Upper lobe of left lung (tissue), 6 donors: Measurements from ENCODE around the gene TAS1R1. TPM values are rescaled to one million over a fixed set of nuclear protein-coding genes. Genes with fewer than 3 reads are reported as not detected.

ENCODE experiments used
- ATAC-seq, 2 donors: fragments of 200-7000 bp; cut with Tn5 transposase; one replicate each; pipeline ENCODE4 v1.9.1; 2022; ENCODE audit warnings: mild to moderate bottlenecking in 2 of 2, moderate library complexity in 2 of 2; ENCODE audit not compliant: low FRiP score in 2 of 2
- DNase-seq, 2 donors: peaks; one replicate each; pipeline ENCODE4 v3.0.0-alpha.2; 2019 to 2020
- H3K27ac ChIP-seq, 4 donors: fragments of 200-600 bp; sonication (generic); one replicate each; pipeline ENCODE4 v1.5.1; 2016 to 2019
- H3K27me3 ChIP-seq, 4 donors: fragments of 200-600 bp; sonication (generic); one replicate each; pipeline ENCODE4 v1.5.1; 2017 to 2019
- H3K36me3 ChIP-seq, 4 donors: fragments of 200-600 bp; sonication (generic); one replicate each; pipeline ENCODE4 v1.5.1; 2016 to 2019
- H3K4me1 ChIP-seq, 4 donors: fragments of 200-600 bp; sonication (generic); one replicate each; pipeline ENCODE4 v1.5.1; 2018 to 2019
- H3K4me3 ChIP-seq, 4 donors: fragments of 200-600 bp; sonication (generic); one replicate each; pipeline ENCODE4 v1.5.1; 2017 to 2019; ENCODE audit warnings: mild to moderate bottlenecking in 2 of 4, moderate library complexity in 1 of 4
- H3K9me3 ChIP-seq, 4 donors: fragments of 200-600 bp; sonication (generic); one replicate each; pipeline ENCODE4 v1.5.1; 2018 to 2019
- CTCF ChIP-seq, 6 experiments: fragments of 450-650 bp in 4 of 6; fragments of 200-600 bp in 2 of 6; sonication (generic) in 2 of 6; IDR thresholded peaks; one replicate each; pipeline ENCODE4 v1.5.1; 2016 to 2019; ENCODE audit warnings: antibody characterized with exemption in 6 of 6
- EP300 ChIP-seq, 4 donors: sonication (generic); formaldehyde crosslinking; IDR thresholded peaks; one replicate each; pipeline ENCODE4 v1.5.1; 2017; ENCODE audit warnings: antibody characterized with exemption in 4 of 4, control low read depth in 2 of 4
- POLR2A ChIP-seq, 4 donors: fragments of 450-650 bp; IDR thresholded peaks; one replicate each; pipeline ENCODE4 v1.5.1; 2016 to 2017; ENCODE audit warnings: antibody characterized with exemption in 4 of 4, mild to moderate bottlenecking in 2 of 4
- POLR2AphosphoS5 ChIP-seq, 2 donors: sonication (generic); formaldehyde crosslinking; IDR thresholded peaks; one replicate each; pipeline ENCODE4 v1.5.1; 2017; ENCODE audit warnings: antibody characterized with exemption in 2 of 2
- WGBS, 2 donors: methylation state at CpG; one replicate each; pipeline ENCODE4 v1.1.5; 2017 to 2018; 5-methylcytosine and 5-hydroxymethylcytosine counted together
- small RNA-seq, 4 donors: library from RNA; depleted of rRNA; stranded (forward); fragments of <200 nt; gene quantifications; one replicate each; pipeline ENCODE3, GENCODE V24; 2016
- total RNA-seq, 6 donors: library from RNA; depleted of rRNA in 4 of 6; stranded (reverse); fragments of >200 nt in 4 of 6; gene quantifications; one replicate each; pipeline versions ENCODE4 v1.1.0 to v1.2.1, GENCODE V29; 2016 to 2021
- donor health status: DM: no; HTN: no; CAD: no; lungs with moderate emphysema.
- donor health status: DM: no; HTN: yes; CAD: no; lungs with severe emphysema.

Gene TAS1R1
- total RNA-seq, 6 donors from 2014 or later, result 0.11 to 0.15 TPM; not detected in 4

- DNase-seq, result no peak
- 93 to 94% methylated on average over 17 to 21 of the region's 21 CpGs for WGBS, 2 donors
- ATAC-seq, result no peak
- Histone ChIP-seq H3K9me3 (no peaks in the 10 kb centered on the region), H3K4me1 (peaks cover 14 to 31% (median 22%) of the 10 kb centered on the region in 4 donors), H3K27me3 (no peaks in the 10 kb centered on the region), H3K4me3 (no peak overlapping the region), H3K27ac (no peak overlapping the region), H3K36me3 (peaks cover 12 to 59% (median 38%) of the 10 kb centered on the region in 4 donors)
- TF ChIP-seq EP300 (IDR thresholded peaks at IDR 0.05) (no peak), POLR2A (IDR thresholded peaks at IDR 0.05) (no peak), POLR2AphosphoS5 (IDR thresholded peaks at IDR 0.05) (no peak), CTCF (IDR thresholded peaks at IDR 0.05) (no peak)
These were observed 72.9 kb downstream of the TAS1R1 start for GRCh38 chr1:6627841-6628545.

GRCh38 chr1:6628971-6629479, 73.9 kb downstream of the TAS1R1 start:
- Histone ChIP-seq H3K9me3 (no peaks in the 10 kb centered on the region), H3K4me1 (peaks cover 14 to 31% (median 22%) of the 10 kb centered on the region in 4 donors), H3K4me3 (no peak overlapping the region), H3K27me3 (no peaks in the 10 kb centered on the region), H3K27ac (no peak overlapping the region), H3K36me3 (peaks cover 19 to 64% (median 48%) of the 10 kb centered on the region in 4 donors)
- no peak for TF ChIP-seq POLR2AphosphoS5 (IDR thresholded peaks at IDR 0.05)
- TF ChIP-seq POLR2A (IDR thresholded peaks at IDR 0.05), result no peak
- TF ChIP-seq EP300 (IDR thresholded peaks at IDR 0.05), result no peak
- TF ChIP-seq CTCF (IDR thresholded peaks at IDR 0.05), result no peak
- ATAC-seq (no peak), DNase-seq (peak in 1 of 2 donors; percentile 56)
- WGBS, 2 donors, result 90 to 91% methylated on average over 12 of the region's 12 CpGs

Small RNAs within 50 kb of the gene (small RNA-seq; reads per million reads assigned to genes)
- 0 reads per million in 4 donors for gene RNU6-731P

Other genes with a start within 250 kb of the TAS1R1 start
- 10 to 100 TPM in 5 of 6 donors, 1 to 10 TPM in 1; 8.2 to 33.4 (median 26.5) TPM for gene ACOT7, start 161.5 kb upstream of the TAS1R1 start, total RNA-seq
- 10 to 100 TPM in 1 of 6 donors, 1 to 10 TPM in 5; 1.8 to 11.4 (median 3.7) TPM for gene HES2, start 135.4 kb upstream of the TAS1R1 start, total RNA-seq
- gene ESPN, start 130.5 kb upstream of the TAS1R1 start, total RNA-seq, result 10 to 100 TPM in 2 of 6 donors, 1 to 10 TPM in 4; 2.1 to 27.2 (median 4.8) TPM
- 10 to 100 TPM in 4 of 6 donors, 1 to 10 TPM in 2; 4.6 to 51.3 (median 14.0) TPM for gene TNFRSF25, start 89.1 kb upstream of the TAS1R1 start, total RNA-seq
- 10 to 100 TPM in 5 of 6 donors, 1 to 10 TPM in 1; 5.0 to 31.4 (median 12.6) TPM for gene PLEKHG5, start 63.6 kb upstream of the TAS1R1 start, total RNA-seq
- 10 to 100 TPM; 19.6 to 41.9 (median 24.7) TPM for gene NOL9, start 794 bp upstream of the TAS1R1 start, total RNA-seq
- gene ZBTB48, start 24.7 kb downstream of the TAS1R1 start, total RNA-seq, result 10 to 100 TPM; 16.2 to 56.6 (median 36.9) TPM
- 10 to 100 TPM; 26.4 to 66.0 (median 39.7) TPM for gene KLHL21, start 47.6 kb downstream of the TAS1R1 start, total RNA-seq
- 10 to 100 TPM in 3 of 6 donors, 1 to 10 TPM in 3; 8.4 to 23.0 (median 9.8) TPM for gene PHF13, start 58.4 kb downstream of the TAS1R1 start, total RNA-seq
- gene THAP3, start 69.6 kb downstream of the TAS1R1 start, total RNA-seq, result 10 to 100 TPM in 5 of 6 donors, 1 to 10 TPM in 1; 7.7 to 26.2 (median 17.3) TPM
- 10 to 100 TPM; 35.9 to 44.0 (median 38.2) TPM for gene DNAJC11, start 146.5 kb downstream of the TAS1R1 start, total RNA-seq
- 10 to 100 TPM; 38.8 to 74.0 (median 46.1) TPM for gene CAMTA1, start 230.1 kb downstream of the TAS1R1 start, total RNA-seq